Keratinocyte (primary cell): ENCODE data around the gene CRTC1. TPM values are rescaled to one million over a fixed set of nuclear protein-coding genes. Genes with fewer than 3 reads are reported as not detected.

Source experiments
- DNase-seq: peaks from one replicate; pipeline ENCODE4 v3.0.0-alpha.2; 2011; ENCODE audit warnings: low read depth, missing footprints, low spot score
- FAIRE-seq: peaks from 2 replicates; lab custom pipeline; 2011; peaks lifted over from hg19 to GRCh38; lab: Jason Lieb, UNC
- H2AFZ ChIP-seq: 2 replicates; pipeline ENCODE4 v1.6.0; 2012; ENCODE audit warnings: low read length, control low read depth, inconsistent platforms; ENCODE audit not compliant: control insufficient read depth
- H3K27ac ChIP-seq: 2 replicates; pipeline ENCODE4 v1.5.1; 2011; ENCODE audit warnings: low read length; ENCODE audit not compliant: control insufficient read depth, insufficient read depth
- H3K27me3 ChIP-seq: 3 replicates; pipeline ENCODE4 v1.6.0; 2011; ENCODE audit warnings: low read length; ENCODE audit not compliant: control insufficient read depth, insufficient read depth; ENCODE audit errors: extremely low read depth
- H3K36me3 ChIP-seq, 2 experiments: 2 replicates in 1 of 2; 3 replicates in 1 of 2; pipeline ENCODE4 v1.5.1; 2011; ENCODE audit warnings: low read length in 2 of 2, mild to moderate bottlenecking in 1 of 2; ENCODE audit not compliant: control insufficient read depth in 2 of 2, insufficient read depth in 2 of 2; ENCODE audit errors: extremely low read depth in 1 of 2
- H3K4me1 ChIP-seq: 3 replicates; pipeline ENCODE4 v1.5.1; 2011; ENCODE audit warnings: low read length; ENCODE audit not compliant: control insufficient read depth, insufficient read depth; ENCODE audit errors: extremely low read depth
- H3K4me2 ChIP-seq: 3 replicates; pipeline ENCODE4 v1.6.0; 2011; ENCODE audit warnings: low read depth, low read length; ENCODE audit not compliant: control insufficient read depth, insufficient read depth; ENCODE audit errors: extremely low read depth
- H3K4me3 ChIP-seq, 3 experiments: fragments of 200-600 bp in 1 of 3; sonication (generic) in 1 of 3; 2 replicates in 2 of 3; 3 replicates in 1 of 3; pipeline ENCODE4 v1.5.1; 2011 to 2016; ENCODE audit warnings: low read length in 3 of 3, mild to moderate bottlenecking in 3 of 3, control low read depth in 2 of 3, inconsistent platforms in 1 of 3, low read depth in 1 of 3, mixed read lengths in 1 of 3, mixed run types in 1 of 3, moderate library complexity in 1 of 3; ENCODE audit not compliant: control insufficient read depth in 2 of 3, insufficient read depth in 2 of 3; ENCODE audit errors: extremely low read depth in 1 of 3
- H3K79me2 ChIP-seq: 2 replicates; pipeline ENCODE4 v1.6.0; 2012; ENCODE audit warnings: low read length; ENCODE audit not compliant: control insufficient read depth, insufficient read depth
- H3K9ac ChIP-seq: 3 replicates; pipeline ENCODE4 v1.6.0; 2011; ENCODE audit warnings: low read length; ENCODE audit not compliant: control insufficient read depth, insufficient read depth; ENCODE audit errors: extremely low read depth
- H3K9me1 ChIP-seq: 3 replicates; pipeline ENCODE4 v1.6.0; 2011; ENCODE audit warnings: low read length; ENCODE audit not compliant: control insufficient read depth, insufficient read depth; ENCODE audit errors: extremely low read depth
- H3K9me3 ChIP-seq: 2 replicates; pipeline ENCODE4 v1.5.1; 2012; ENCODE audit warnings: low read depth, low read length; ENCODE audit not compliant: control insufficient read depth
- H4K20me1 ChIP-seq: 3 replicates; pipeline ENCODE4 v1.6.0; 2011; ENCODE audit warnings: low read length; ENCODE audit not compliant: control insufficient read depth, insufficient read depth; ENCODE audit errors: extremely low read depth
- EZH2 ChIP-seq: IDR thresholded peaks from one replicate; pipeline ENCODE4 v1.6.1; 2012; ENCODE audit warnings: inconsistent platforms, mild to moderate bottlenecking, low read length, moderate library complexity
- dilution Hi-C: fragments of 300-500 bp; cut with MboI; formaldehyde crosslinking; loops from one replicate; pipeline ENCODE4 v1.7.0; 2020; ENCODE audit warnings: low sequenced_read_pairs; ENCODE audit not compliant: extremely low pct_ligation_motif_present
- polyA plus RNA-seq, 5 experiments: library from polyadenylated mRNA; depleted of rRNA in 3 of 5; stranded (reverse) in 3 of 5; stranded (forward) in 1 of 5; unstranded in 1 of 5; fragments of >200 nt; gene quantifications; 1 replicate in 1 of 5; 2 replicates in 3 of 5; 3 replicates in 1 of 5; pipeline versions ENCODE4 v1.2.1 to v1.2.3, GENCODE V29; 2011 to 2012; ENCODE audit warnings: missing spikeins in 2 of 5, low read depth in 1 of 5, low replicate concordance in 1 of 5
- TF ChIP-seq, protein P1 (sequence below), 3 experiments: IDR thresholded peaks in 1 of 3; conservative IDR thresholded peaks in 1 of 3; optimal IDR thresholded peaks in 1 of 3; 2 replicates in 2 of 3; 3 replicates in 1 of 3; pipeline versions ENCODE3 to v1.5.1; 2011; ENCODE audit warnings: low read length in 3 of 3, mild to moderate bottlenecking in 3 of 3, moderate library complexity in 2 of 3, control low read depth in 1 of 3, inconsistent platforms in 1 of 3; ENCODE audit not compliant: insufficient read depth in 2 of 3; ENCODE audit errors: extremely low read depth in 1 of 3

CRTC1 gene
- polyA plus RNA-seq, 1 donor (not counting 4 experiments of a cell fraction or from before 2014, with no cell fraction given): 0.54 TPM

- H3K36me3 ChIP-seq: no peaks in the 10 kb centered on the region
- no peak overlapping the region for H3K4me3 ChIP-seq
- no peak for DNase-seq
- H3K4me1 ChIP-seq: peaks cover 3% of the 10 kb centered on the region
- no peak overlapping the region for H3K4me2 ChIP-seq
- no peaks in the 10 kb centered on the region for H3K9me1 ChIP-seq
- no peak for FAIRE-seq
- no peaks in the 10 kb centered on the region for H3K79me2 ChIP-seq
- no peak overlapping the region for H2AFZ ChIP-seq
- no peaks in the 10 kb centered on the region for H3K9me3 ChIP-seq
- H3K9ac ChIP-seq: no peak overlapping the region
- dilution Hi-C loops: no loop called here
- H3K27me3 ChIP-seq: no peaks in the 10 kb centered on the region
- no peak for TF ChIP-seq EZH2
- TF ChIP-seq, protein P1, sequence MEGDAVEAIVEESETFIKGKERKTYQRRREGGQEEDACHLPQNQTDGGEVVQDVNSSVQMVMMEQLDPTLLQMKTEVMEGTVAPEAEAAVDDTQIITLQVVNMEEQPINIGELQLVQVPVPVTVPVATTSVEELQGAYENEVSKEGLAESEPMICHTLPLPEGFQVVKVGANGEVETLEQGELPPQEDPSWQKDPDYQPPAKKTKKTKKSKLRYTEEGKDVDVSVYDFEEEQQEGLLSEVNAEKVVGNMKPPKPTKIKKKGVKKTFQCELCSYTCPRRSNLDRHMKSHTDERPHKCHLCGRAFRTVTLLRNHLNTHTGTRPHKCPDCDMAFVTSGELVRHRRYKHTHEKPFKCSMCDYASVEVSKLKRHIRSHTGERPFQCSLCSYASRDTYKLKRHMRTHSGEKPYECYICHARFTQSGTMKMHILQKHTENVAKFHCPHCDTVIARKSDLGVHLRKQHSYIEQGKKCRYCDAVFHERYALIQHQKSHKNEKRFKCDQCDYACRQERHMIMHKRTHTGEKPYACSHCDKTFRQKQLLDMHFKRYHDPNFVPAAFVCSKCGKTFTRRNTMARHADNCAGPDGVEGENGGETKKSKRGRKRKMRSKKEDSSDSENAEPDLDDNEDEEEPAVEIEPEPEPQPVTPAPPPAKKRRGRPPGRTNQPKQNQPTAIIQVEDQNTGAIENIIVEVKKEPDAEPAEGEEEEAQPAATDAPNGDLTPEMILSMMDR (optimal IDR thresholded peaks at IDR 0.05 in 1 of 3, IDR thresholded peaks at IDR 0.05 in 1 of 3, conservative IDR thresholded peaks at IDR 0.05 in 1 of 3; ENCODE audit: extremely low read depth in 1 of 3, insufficient read depth in 2 of 3, low read length in 3 of 3): no peak
- no peaks in the 10 kb centered on the region for H4K20me1 ChIP-seq
- H3K27ac ChIP-seq: no peak overlapping the region
Observed at GRCh38 chr19:18749362-18750231, 66.1 kb downstream of the CRTC1 start.

DNA sequence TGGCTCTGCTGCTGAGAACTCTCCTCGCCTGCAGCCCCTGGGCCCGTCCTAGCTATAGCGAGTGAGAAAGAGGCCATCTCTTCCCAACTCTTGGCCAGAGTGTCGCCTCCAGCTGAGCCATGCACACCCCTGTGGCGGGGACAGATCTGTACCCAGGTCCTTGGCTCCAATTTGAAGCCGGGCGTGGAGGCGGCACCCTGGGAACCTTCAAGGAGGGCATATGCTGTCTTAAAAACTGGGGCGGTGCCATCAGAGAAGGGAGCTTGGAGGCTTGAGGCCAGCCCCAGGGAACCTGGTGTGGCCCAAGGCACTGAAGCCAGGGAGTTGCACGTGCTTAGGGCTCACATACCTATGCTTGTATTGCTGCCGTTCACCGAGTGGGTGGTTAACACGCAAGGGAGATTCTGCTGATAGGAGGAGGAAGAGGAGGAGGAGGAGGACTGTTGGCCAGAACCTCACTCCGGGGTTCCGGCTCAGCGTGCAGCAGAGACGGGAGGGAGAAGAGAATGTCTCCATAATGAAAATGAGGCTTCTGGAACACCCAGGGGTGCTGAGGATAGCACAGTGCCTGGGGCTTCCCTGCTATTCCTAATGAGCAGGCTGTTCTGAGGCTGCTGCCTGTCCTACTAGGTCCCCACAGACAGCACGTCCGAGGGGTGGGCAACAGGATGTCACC is 67.0 kb downstream of the CRTC1 start:
- Histone ChIP-seq H3K4me2 (no peak overlapping the region), H3K4me3 (no peak overlapping the region), H3K9ac (no peak overlapping the region), H3K4me1 (peaks cover 3% of the 10 kb centered on the region), H3K79me2 (no peaks in the 10 kb centered on the region), H3K27me3 (no peaks in the 10 kb centered on the region), H3K27ac (no peak overlapping the region), H2AFZ (no peak overlapping the region), H3K36me3 (no peaks in the 10 kb centered on the region), H3K9me1 (no peaks in the 10 kb centered on the region), H3K9me3 (no peaks in the 10 kb centered on the region), H4K20me1 (no peaks in the 10 kb centered on the region)
- TF ChIP-seq, protein P1 (optimal IDR thresholded peaks at IDR 0.05 in 1 of 3, IDR thresholded peaks at IDR 0.05 in 1 of 3, conservative IDR thresholded peaks at IDR 0.05 in 1 of 3; ENCODE audit: extremely low read depth in 1 of 3, insufficient read depth in 2 of 3, low read length in 3 of 3): no peak
- no peak for TF ChIP-seq EZH2
- dilution Hi-C loops: no loop called here
- DNase-seq (no peak), FAIRE-seq (no peak)
